Upper lobe of left lung (tissue), 4 donors: ENCODE results near the gene SLC5A1.

Experiments
- CTCF ChIP-seq, 6 experiments: fragments of 450-650 bp in 4 of 6; fragments of 200-600 bp in 2 of 6; sonication (generic) in 2 of 6; IDR thresholded peaks; one replicate each; pipeline ENCODE4 v1.5.1; 2016 to 2019; ENCODE audit warnings: antibody characterized with exemption in 6 of 6
- EP300 ChIP-seq, 4 donors: sonication (generic); formaldehyde crosslinking; IDR thresholded peaks; one replicate each; pipeline ENCODE4 v1.5.1; 2017; ENCODE audit warnings: antibody characterized with exemption in 4 of 4, control low read depth in 2 of 4
- POLR2A ChIP-seq, 4 donors: fragments of 450-650 bp; IDR thresholded peaks; one replicate each; pipeline ENCODE4 v1.5.1; 2016 to 2017; ENCODE audit warnings: antibody characterized with exemption in 4 of 4, mild to moderate bottlenecking in 2 of 4
- POLR2AphosphoS5 ChIP-seq, 2 donors: sonication (generic); formaldehyde crosslinking; IDR thresholded peaks; one replicate each; pipeline ENCODE4 v1.5.1; 2017; ENCODE audit warnings: antibody characterized with exemption in 2 of 2

DNA sequence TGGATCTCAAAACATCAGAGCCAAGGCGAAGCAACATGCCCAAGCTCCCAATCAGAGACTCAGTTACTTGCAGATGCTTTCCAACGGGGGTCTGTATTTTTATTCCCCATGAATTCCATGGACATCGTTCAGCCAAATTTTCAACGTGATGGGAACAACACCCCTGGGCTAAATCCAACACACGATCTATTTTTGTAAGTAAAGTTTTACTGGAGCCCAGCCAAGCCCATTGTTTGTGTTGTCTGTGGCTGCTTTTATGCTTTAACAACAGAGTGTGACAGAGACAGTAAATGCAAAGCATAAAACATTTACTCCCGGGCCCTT is 33.7 kb downstream of the SLC5A1 start:
- TF ChIP-seq CTCF (IDR thresholded peaks at IDR 0.05) (no peak), POLR2A (IDR thresholded peaks at IDR 0.05) (no peak), POLR2AphosphoS5 (IDR thresholded peaks at IDR 0.05) (no peak), EP300 (IDR thresholded peaks at IDR 0.05) (no peak)
